HEK293T (cell line): ENCODE results near the gene IL2RA.
"Not testable (repeated sequence)": the region's sequence is repeated elsewhere in the genome, so short reads cannot be mapped to it uniquely, and the experiment has no call there.

Source experiments
- BHLHE40 ChIP-seq: fragments of 450-650 bp; IDR thresholded peaks from 2 replicates; pipeline ENCODE4 v1.6.1; 2016; ENCODE audit warnings: mild to moderate bottlenecking, moderate library complexity, borderline replicate concordance
- ELF4 ChIP-seq: fragments of 450-650 bp; IDR thresholded peaks from 2 replicates; pipeline ENCODE4 v1.6.1; 2017; ENCODE audit warnings: antibody characterized with exemption
- FOXK2 ChIP-seq: fragments of 450-650 bp; IDR thresholded peaks from 2 replicates; pipeline ENCODE4 v1.6.1; 2016; ENCODE audit warnings: mild to moderate bottlenecking
- FOXM1 ChIP-seq: fragments of 450-650 bp; IDR thresholded peaks from 2 replicates; pipeline ENCODE4 v1.6.1; 2017; ENCODE audit warnings: mild to moderate bottlenecking, borderline replicate concordance
- NFRKB ChIP-seq: fragments of 450-650 bp; IDR thresholded peaks from 2 replicates; pipeline ENCODE4 v1.6.1; 2016; ENCODE audit warnings: mild to moderate bottlenecking, moderate library complexity

- TF ChIP-seq NFRKB, BHLHE40, FOXM1, FOXK2, ELF4: not testable (repeated sequence)
Measured at GRCh38 chr10:6005161-6005804, 56.9 kb downstream of the IL2RA start.
